CD14-positive monocyte (primary cell): ENCODE results near the gene TRAPPC3. TPM values are rescaled to one million over a fixed set of nuclear protein-coding genes. Genes with fewer than 3 reads are reported as not detected.

Source experiments
- DNase-seq, 3 donors: peaks; one replicate each; pipeline ENCODE4 v3.0.0-alpha.2; 2011 to 2022
- H2AFZ ChIP-seq: 2 replicates; pipeline ENCODE4 v1.6.0; 2012; ENCODE audit warnings: mild to moderate bottlenecking, low read depth, low read length, inconsistent platforms; ENCODE audit not compliant: insufficient read depth, poor library complexity, severe bottlenecking
- H3K27ac ChIP-seq, 2 donors: 1 replicate in 1 of 2; 2 replicates in 1 of 2; pipeline ENCODE4 v1.5.1; 2012 to 2013; ENCODE audit warnings: low read length in 2 of 2, control low read depth in 1 of 2, inconsistent platforms in 1 of 2, low read depth in 1 of 2, mild to moderate bottlenecking in 1 of 2
- H3K27me3 ChIP-seq, 2 donors: one replicate each; pipeline versions ENCODE4 v1.6.0 to v1.6.1; 2011 to 2013; ENCODE audit warnings: low read length in 2 of 2; ENCODE audit not compliant: control insufficient read depth in 2 of 2, insufficient read depth in 2 of 2
- H3K36me3 ChIP-seq, 2 donors: replicated peaks in 1 of 2; 1 replicate in 1 of 2; 2 replicates in 1 of 2; pipeline versions ENCODE4 v1.5.1 to v1.6.1; 2012 to 2013; ENCODE audit warnings: low read length in 2 of 2, control low read depth in 1 of 2, inconsistent platforms in 1 of 2, mild to moderate bottlenecking in 1 of 2; ENCODE audit not compliant: insufficient read depth in 2 of 2, control insufficient read depth in 1 of 2
- H3K4me1 ChIP-seq, 2 donors: 1 replicate in 1 of 2; 2 replicates in 1 of 2; pipeline versions ENCODE4 v1.5.1 to v1.6.1; 2012 to 2013; ENCODE audit warnings: low read length in 2 of 2, control low read depth in 1 of 2, inconsistent platforms in 1 of 2, mild to moderate bottlenecking in 1 of 2, moderate library complexity in 1 of 2; ENCODE audit not compliant: insufficient read depth in 2 of 2, control insufficient read depth in 1 of 2
- H3K4me2 ChIP-seq: replicated peaks from 2 replicates; pipeline ENCODE3; 2012; ENCODE audit warnings: low read length, moderate library complexity, mild to moderate bottlenecking; ENCODE audit not compliant: poor library complexity, severe bottlenecking; ENCODE audit errors: extremely low read depth
- H3K4me3 ChIP-seq, 3 experiments: fragments of 200-600 bp in 1 of 3; sonication (generic) in 1 of 3; replicated peaks in 1 of 3; 1 replicate in 2 of 3; 2 replicates in 1 of 3; pipeline ENCODE4 v1.5.1; 2011 to 2013; ENCODE audit warnings: low read length in 3 of 3, mild to moderate bottlenecking in 3 of 3, control low read depth in 2 of 3, low read depth in 2 of 3, inconsistent platforms in 1 of 3, moderate library complexity in 1 of 3
- H3K79me2 ChIP-seq: 2 replicates; pipeline ENCODE4 v1.6.0; 2012; ENCODE audit warnings: mild to moderate bottlenecking, control low read depth, inconsistent platforms, low read length, moderate library complexity; ENCODE audit not compliant: insufficient read depth
- H3K9ac ChIP-seq: 2 replicates; pipeline ENCODE4 v1.6.0; 2017; ENCODE audit warnings: low read length, mild to moderate bottlenecking; ENCODE audit not compliant: insufficient read depth, poor library complexity, severe bottlenecking
- H3K9me3 ChIP-seq, 2 donors: replicated peaks in 1 of 2; 1 replicate in 1 of 2; 2 replicates in 1 of 2; pipeline versions ENCODE4 v1.5.1 to v1.6.1; 2012 to 2013; ENCODE audit warnings: low read length in 2 of 2, control low read depth in 1 of 2; ENCODE audit not compliant: control insufficient read depth in 1 of 2, insufficient read depth in 1 of 2
- H4K20me1 ChIP-seq: 2 replicates; pipeline ENCODE4 v1.6.0; 2012; ENCODE audit warnings: mild to moderate bottlenecking, low read length, control low read depth, moderate library complexity; ENCODE audit not compliant: insufficient read depth
- H3K27ac Mint-ChIP-seq, 7 donors: one replicate each; pipeline ENCODE4 v1.8.0; 2020; ENCODE audit warnings: mild to moderate bottlenecking in 7 of 7, mixed read lengths in 7 of 7, moderate library complexity in 6 of 7, inconsistent platforms in 2 of 7
- H3K27me3 Mint-ChIP-seq, 3 donors: one replicate each; pipeline ENCODE4 v1.8.0; 2021 to 2022; ENCODE audit warnings: low read depth in 3 of 3, mild to moderate bottlenecking in 3 of 3, mixed read lengths in 3 of 3, moderate library complexity in 3 of 3, inconsistent platforms in 1 of 3
- H3K36me3 Mint-ChIP-seq, 2 donors: one replicate each; pipeline ENCODE4 v1.8.0; 2020; ENCODE audit warnings: mixed read lengths in 2 of 2, inconsistent platforms in 1 of 2, mild to moderate bottlenecking in 1 of 2
- H3K4me1 Mint-ChIP-seq: one replicate; pipeline ENCODE4 v1.8.0; 2020; ENCODE audit warnings: mild to moderate bottlenecking, mixed read lengths
- H3K4me3 Mint-ChIP-seq, 2 donors: one replicate each; pipeline ENCODE4 v1.8.0; 2020; ENCODE audit warnings: mild to moderate bottlenecking in 2 of 2, mixed read lengths in 2 of 2, moderate library complexity in 1 of 2
- H3K9me3 Mint-ChIP-seq, 7 donors: one replicate each; pipeline ENCODE4 v1.8.0; 2020 to 2022; ENCODE audit warnings: mixed read lengths in 7 of 7, mild to moderate bottlenecking in 6 of 7, moderate library complexity in 6 of 7, inconsistent platforms in 2 of 7
- CTCF ChIP-seq: fragments of 200-600 bp; IDR thresholded peaks from one replicate; pipeline ENCODE4 v1.8.0; 2022; ENCODE audit warnings: antibody characterized with exemption, mild to moderate bottlenecking
- WGBS: methylation state at CpG from one replicate; pipeline ENCODE4 v1.1.5; 2013; ENCODE audit warnings: missing lambda C conversion rate; ENCODE audit not compliant: insufficient coverage; 5-methylcytosine and 5-hydroxymethylcytosine counted together
- intact Hi-C, 2 donors: fragments of 100-400 bp; cut with micrococcal nuclease; formaldehyde crosslinking; loops; one replicate each; pipeline versions ENCODE4 v1.15.0 to v1.15.1; 2023
- polyA plus RNA-seq, 3 donors: library from polyadenylated mRNA; depleted of rRNA in 1 of 3; unstranded in 2 of 3; stranded (reverse) in 1 of 3; fragments of 300-500 nt in 2 of 3; fragments of >200 nt in 1 of 3; fragmentation: Illumina TruSeq in 2 of 3; gene quantifications; 1 replicate in 2 of 3; 2 replicates in 1 of 3; pipeline ENCODE4 v1.2.3, GENCODE V29; 2012 to 2021

The TRAPPC3 gene
- polyA plus RNA-seq, 3 donors, result 61.1 to 136 (median 125) TPM

DNA sequence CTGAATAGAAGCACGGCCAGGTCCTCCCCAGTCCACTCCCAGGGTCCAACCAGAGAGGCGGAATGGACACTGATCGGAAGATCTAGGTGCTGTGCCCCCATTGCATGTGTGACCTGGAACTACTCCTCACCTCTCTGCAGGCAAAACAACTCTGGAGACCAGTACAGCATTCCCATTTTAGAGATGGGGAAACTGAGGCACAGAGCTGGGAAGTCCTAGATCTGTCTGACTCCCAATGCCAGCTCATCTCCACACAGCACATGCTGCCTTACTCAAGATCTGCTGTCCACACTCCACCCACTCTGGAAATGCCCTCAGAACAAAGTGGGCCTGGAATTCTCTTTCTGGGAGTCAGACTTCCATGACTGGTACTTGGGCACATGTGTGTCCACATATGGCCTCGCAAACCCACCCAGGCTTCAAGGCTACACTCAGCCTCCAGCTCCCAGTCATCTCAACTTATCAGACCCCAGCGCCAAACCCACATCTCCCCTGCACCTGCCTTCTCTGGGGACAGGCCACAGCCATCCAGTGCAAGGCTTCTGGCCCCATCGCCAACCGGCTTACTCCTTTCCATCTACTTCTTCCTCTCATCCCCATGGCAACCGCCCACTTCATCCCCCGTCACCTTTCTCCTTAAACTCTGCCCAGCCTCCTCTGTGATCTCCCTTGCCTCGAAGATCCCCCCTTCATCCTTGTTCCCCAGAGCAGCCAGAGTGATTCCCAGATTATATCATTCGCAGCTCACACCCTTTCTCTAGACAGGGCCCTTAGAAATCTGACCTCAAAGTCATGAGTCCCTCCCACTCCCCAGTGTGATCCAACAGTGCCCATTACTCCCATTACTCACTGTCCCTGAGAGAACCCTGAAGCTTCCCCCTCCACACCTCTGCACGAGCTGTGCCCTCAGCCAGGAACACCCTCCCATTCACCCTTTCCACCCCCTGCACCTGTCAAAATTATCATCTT, 26.9 kb downstream of the TRAPPC3 start:
- Histone ChIP-seq H3K4me3 (peak overlapping the region; percentile 23 to 76 (median 28)), H3K9ac (peak overlapping the region; percentile 65), H3K36me3 (no peaks in the 10 kb centered on the region), H3K4me1 (peaks cover 67 to 80% of the 10 kb centered on the region in 2 donors), H2AFZ (peak overlapping the region; percentile 87), H3K27me3 (no peaks in the 10 kb centered on the region), H3K9me3 (no peaks in the 10 kb centered on the region), H4K20me1 (no peaks in the 10 kb centered on the region), H3K27ac (peak overlapping the region; percentile 88 to 91), H3K4me2 (peak overlapping the region; percentile 90), H3K79me2 (peaks cover 14% of the 10 kb centered on the region)
- H3K27me3 Mint-ChIP-seq, result peaks cover 6 to 15% (median 10%) of the 10 kb centered on the region in 3 donors
- TF ChIP-seq CTCF, result no peak
- 79% methylated on average over 9 of the region's 12 CpGs for WGBS
- peak in 2 of 3 donors; percentile 14 to 42 for DNase-seq
- H3K27ac Mint-ChIP-seq, result peak overlapping the region; percentile 92 to 96 (median 95)
- H3K9me3 Mint-ChIP-seq, result no peaks in the 10 kb centered on the region
- intact Hi-C loops, result no loop called here
- peaks cover 6 to 9% of the 10 kb centered on the region in 2 donors for H3K36me3 Mint-ChIP-seq
- H3K4me3 Mint-ChIP-seq, result peak overlapping the region; percentile 77 to 85
- peaks cover 69% of the 10 kb centered on the region for H3K4me1 Mint-ChIP-seq

- Histone ChIP-seq H3K9me3 (no peaks in the 10 kb centered on the region), H2AFZ (peak overlapping the region; percentile 68), H3K9ac (no peak overlapping the region), H4K20me1 (no peaks in the 10 kb centered on the region), H3K4me1 (peaks cover 68 to 88% of the 10 kb centered on the region in 2 donors), H3K27me3 (no peaks in the 10 kb centered on the region), H3K79me2 (peaks cover 14% of the 10 kb centered on the region), H3K4me3 (peak overlapping the region in 1 of 3 experiments; percentile 38), H3K27ac (peak overlapping the region; percentile 51 to 67), H3K36me3 (peaks cover 0 to 2% of the 10 kb centered on the region in 2 donors), H3K4me2 (peak overlapping the region; percentile 41)
- peak overlapping the region; percentile 87 to 97 (median 92) for H3K27ac Mint-ChIP-seq
- no peaks in the 10 kb centered on the region for H3K9me3 Mint-ChIP-seq
- H3K27me3 Mint-ChIP-seq, result peaks cover 2 to 5% (median 3%) of the 10 kb centered on the region in 3 donors
- H3K36me3 Mint-ChIP-seq, result peaks cover 13 to 14% of the 10 kb centered on the region in 2 donors
- intact Hi-C loops, result no loop called here
- 54% methylated on average over 5 of the region's 9 CpGs for WGBS
- no peak for TF ChIP-seq CTCF
- peak in 1 of 3 donors; percentile 19 for DNase-seq
- H3K4me1 Mint-ChIP-seq, result peaks cover 74% of the 10 kb centered on the region
- no peak overlapping the region for H3K4me3 Mint-ChIP-seq
Observed at GRCh38 chr1:36119456-36119855, 29.8 kb downstream of the TRAPPC3 start.
